Fibroblast of skin of back (primary cell): ENCODE results near the gene MAPK8.
"Not testable (repeated sequence)": the region's sequence is repeated elsewhere in the genome, so short reads cannot be mapped to it uniquely, and the experiment has no call there.

Experiments used
- DNase-seq: peaks from one replicate; pipeline ENCODE4 v3.0.0-alpha.2; 2013

MAPK8 gene

DNA sequence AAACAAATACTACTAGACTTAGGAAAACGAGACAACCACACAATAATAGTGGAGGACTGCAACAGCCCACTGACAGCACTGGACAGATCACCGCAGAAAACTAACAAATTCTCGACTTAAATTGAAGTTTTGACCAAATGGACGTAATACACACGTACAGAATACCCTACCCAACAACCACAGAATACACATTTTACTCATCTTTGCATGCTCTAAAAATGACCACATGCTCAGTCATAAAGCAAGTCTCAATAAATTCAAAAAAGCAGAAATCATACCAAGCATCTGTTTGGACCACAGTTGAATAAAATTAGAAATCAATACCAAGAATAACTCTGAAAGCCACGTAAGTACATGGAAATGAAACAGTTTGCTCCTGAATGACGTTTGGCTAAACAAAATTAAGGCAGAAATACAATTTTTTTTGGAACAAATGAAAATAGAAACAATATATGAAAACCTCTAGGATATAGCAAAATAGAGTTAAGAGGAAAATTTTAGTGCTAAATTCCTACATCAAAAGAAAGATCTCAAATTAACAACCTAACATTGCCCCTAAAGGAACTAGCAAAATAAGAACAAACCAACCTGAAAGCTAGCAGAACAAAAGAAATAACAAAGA, 30.6 kb downstream of the MAPK8 start:
- DNase-seq, result no peak

DNA sequence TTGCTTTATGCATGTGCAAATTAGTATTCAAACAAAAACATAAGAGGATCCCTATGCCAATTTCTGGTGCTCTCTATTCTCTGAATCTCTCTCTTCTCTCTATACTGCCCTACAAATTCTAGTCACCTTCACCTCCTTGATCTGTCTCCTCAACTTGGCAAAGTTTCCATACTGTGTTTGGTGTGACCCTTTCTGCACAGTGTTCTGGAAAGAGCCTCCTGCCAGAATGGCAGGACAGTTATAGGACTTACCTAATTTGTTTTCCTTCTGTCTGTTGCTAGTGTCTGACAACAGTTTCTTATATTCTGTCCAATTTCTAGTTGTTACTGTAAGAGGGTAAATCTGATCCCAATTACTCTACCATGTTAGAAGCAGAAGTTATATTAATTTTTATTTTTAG, 34.3 kb downstream of the MAPK8 start:
- no peak for DNase-seq

- no peak for DNase-seq
Observed at GRCh38 chr10:48343106-48343505, 36.6 kb downstream of the MAPK8 start.

DNA sequence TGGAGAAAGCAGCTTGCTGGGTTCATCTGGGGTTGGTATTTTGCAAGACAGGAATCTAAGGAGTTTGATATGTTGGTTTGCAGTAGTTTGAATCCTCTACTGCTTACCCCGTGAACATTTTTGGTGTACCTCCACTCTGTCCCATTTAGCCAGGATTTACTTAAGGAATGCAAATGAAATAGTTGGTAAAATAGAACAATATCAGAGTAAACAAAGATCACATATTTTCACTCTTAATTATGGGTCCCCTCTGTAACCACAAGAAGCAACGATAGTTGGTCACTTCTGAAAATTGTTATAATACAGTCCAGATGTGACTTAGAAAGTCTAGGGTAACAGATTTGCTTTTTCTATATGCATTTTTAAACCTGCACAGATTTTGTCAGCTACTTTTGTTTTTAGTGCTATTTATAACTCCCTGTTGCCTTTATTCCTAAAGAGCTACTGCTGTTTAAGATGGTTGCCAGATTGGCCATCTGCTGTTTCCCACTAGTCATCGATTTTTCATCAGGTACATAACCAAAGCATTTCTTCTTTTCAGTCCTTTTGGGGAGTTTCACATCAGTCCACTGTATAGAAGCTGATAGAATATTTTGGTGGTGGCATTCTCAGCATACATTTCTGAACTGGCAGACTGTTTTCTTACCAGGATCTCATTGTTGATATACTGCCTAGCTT, 37.6 kb downstream of the MAPK8 start:
- peak; percentile 55 for DNase-seq

DNA sequence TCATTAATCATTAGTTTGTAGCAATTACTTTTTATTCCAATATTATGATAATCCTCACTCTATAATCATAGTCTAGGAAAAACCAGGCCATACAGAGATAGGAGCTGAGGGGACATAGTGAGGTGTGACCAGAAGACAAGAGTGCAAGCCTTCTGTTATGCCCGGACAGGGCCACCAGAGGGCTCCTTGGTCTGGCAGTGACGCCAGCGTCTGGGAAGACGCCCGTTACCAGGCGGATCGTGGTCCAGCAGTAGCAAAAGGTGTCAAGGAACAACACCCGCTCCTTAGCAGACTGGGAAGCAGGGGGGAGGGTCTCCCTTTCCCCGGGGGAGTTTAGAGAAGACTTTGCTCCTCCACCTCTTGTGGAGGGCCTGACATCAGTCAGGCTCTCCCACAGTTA, 39.8 kb downstream of the MAPK8 start:
- not testable (repeated sequence) for DNase-seq

- not testable (repeated sequence) for DNase-seq
Observed at GRCh38 chr10:48347539-48347938, 41.1 kb downstream of the MAPK8 start.

- DNase-seq, result not testable (repeated sequence)
Observed at GRCh38 chr10:48347943-48348342, 41.5 kb downstream of the MAPK8 start.

DNA sequence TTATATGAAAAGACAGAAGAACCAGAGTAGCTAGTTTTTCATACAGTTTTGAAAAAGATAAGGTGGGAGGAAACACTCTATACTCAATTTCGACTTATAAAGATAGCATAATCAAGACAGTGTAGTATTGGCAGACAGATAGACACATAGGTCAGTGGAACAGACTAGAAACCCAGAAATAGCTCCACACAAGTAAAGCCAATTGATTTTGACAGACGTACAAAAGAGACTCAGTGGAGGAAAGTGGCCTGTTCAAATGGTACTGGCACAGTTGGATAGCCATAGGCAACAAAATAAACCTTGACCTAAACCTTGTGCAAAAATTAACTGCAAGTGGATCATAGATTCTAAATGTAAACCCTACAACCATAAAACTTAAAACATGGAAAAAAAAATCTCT, 46.8 kb downstream of the MAPK8 start:
- no peak for DNase-seq

DNA sequence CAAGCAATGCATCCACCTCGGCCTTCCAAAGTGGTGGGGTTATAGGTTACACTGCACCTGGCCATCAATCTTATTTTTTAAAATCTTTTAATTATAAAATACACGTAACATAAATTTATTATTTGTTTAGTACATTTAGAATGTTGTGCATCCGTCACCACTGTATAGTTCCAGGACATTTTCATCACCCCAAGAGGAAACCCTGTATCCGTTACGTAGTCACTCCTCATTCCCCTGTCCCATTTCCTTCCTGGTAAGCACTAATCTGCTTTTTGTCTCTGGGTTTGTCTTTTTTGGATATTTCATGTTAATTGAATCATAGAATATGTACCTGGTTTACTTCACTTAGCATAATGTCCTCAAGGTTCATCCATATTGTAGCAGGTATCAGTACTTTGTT, 51.2 kb downstream of the MAPK8 start:
- no peak for DNase-seq

- DNase-seq, result no peak
Observed at GRCh38 chr10:48358162-48358561, 51.7 kb downstream of the MAPK8 start.

GRCh38 chr10:48358838-48359237, 52.4 kb downstream of the MAPK8 start:
- DNase-seq, result no peak

DNA sequence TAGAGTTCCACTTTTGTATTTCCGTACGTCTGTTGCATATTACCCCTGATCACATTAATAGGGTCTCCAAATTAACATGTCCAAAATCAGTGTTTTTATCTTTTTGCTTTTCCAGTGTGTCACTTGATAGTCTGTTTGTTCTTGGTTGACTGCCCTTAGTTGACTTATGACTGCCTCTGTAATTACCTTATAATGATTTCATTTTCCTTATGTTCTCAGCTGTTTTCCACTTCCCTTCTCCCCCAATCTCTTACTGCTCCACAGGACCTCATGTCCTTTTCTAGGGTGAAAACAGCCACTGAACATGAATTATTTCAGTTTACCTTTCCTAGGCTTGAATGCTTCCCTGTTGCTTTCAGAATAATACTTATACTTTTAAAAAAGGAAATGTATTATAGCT, 54.7 kb downstream of the MAPK8 start:
- no peak for DNase-seq

DNA sequence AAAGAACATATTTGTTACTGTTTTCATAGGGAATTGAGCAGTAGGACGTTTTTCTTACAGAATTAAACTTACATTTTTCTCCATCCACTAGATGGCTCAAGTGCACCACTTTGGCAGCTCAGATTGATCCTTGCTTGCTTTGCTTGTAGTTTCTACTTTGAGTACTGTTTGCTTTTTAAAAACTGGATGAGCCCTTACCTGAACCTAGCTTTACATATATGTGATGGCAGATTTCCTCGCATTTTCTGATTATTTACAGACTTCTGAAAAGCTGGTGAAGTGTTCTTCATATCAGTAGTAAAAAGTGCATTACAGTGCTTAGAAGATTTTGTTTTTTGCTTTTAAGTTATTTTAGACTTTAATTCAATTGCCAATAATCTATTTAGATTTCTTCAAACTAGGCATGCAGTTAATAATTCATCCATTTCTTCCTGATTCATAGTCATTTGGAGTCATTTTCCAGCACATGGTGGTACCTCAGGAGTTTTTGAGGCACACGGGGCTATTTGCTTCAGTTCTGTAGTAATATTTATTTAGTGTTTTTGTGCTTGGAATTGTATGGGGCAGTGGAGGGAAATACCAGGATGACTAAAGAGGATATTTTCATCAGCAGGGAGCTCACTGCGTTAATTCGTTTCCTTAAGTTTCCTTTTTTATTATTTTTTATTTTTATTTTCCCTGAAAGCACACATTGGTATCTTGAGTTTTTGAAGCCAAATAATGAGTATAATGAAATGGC, 57.3 kb downstream of the MAPK8 start:
- peak; percentile 72 for DNase-seq

DNA sequence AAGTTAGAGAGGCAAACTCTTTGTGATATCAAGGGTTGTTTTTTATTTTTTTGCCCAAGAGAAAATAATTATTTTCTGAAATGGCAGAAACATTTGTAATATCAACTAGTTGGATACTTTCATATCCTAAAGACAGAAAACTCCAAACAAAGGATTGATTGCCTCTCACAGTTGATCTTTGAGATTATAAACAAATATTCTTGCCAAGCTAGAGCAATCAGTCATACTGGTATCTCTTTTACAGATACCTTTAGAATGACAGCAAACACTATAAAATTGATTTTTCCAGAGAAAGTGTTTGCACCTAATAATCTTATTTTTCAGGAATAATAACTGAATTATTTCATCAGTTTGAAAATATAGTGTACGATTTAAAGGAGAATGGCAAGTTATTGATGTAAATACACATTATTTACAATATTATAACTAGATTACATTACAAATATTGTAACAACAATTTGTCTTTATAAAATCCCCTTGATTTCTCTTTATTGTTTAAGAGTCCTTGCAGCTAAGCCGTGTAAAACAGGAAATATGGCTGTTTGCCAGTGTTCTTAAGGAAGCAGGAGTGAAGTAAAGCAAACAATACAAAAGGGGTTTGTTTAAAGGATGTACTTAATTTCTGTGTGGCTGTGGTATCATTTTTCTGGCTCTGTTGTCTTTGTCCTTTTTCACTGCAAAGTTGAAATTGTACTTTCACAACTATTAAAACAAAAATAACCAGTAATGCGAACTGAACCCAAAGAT, 58.4 kb downstream of the MAPK8 start:
- peak; percentile 53 for DNase-seq

DNA sequence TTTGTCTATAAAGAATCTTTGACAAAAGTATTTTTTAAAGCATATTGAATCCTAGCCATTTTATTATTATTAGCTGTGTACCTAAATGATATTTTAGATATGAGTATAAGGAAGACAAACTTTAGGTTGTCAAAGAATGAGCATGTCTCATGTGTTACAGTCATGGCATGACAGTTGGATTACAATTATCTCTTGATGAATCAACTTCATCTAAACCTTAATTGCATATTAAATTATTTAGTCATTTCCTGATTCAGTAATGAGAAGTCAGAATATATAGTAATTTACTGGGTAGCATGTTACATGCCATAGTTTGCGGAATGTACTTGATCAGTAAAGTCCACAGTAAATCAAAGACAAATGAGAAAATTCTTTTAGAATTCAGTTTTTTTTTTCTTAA, 59.2 kb downstream of the MAPK8 start:
- DNase-seq, result no peak

DNA sequence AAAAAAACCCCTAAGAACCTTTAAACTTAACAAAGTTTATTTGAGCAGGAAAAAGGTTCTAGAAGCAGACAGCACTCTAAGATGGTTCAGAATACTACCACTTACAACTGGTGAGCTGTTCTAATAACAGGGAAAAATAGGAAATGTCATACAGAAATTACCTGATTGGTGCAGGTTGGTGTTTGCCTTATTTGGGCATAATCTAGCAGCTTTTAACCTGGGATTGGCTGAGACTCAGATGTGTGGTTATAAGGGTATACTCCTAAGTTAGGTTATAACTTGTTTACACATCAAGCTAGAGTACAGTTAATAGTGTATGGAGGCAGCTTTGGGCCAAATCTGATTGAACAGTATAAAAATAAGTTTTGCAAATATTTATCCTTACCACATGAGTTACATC, 59.8 kb downstream of the MAPK8 start:
- DNase-seq, result no peak

DNA sequence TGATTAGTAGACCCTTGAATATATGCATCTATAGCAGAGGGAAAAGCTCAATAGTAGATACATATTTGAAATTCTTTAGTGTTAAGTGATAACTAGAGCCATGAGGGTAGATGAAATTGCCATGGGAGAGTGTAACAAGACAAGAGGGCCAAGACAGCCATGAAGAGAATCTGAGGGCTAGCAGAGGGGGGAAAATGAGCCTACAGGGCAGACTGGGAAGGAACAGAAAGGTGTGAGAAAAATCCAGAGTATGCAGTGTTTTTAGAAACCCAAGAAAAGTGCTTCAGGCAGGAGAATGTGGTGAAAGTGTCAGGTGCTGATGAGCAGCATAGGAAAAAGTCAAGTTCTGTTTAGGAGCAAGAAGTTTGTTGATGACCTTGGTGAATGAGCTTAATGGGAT, 63.0 kb downstream of the MAPK8 start:
- DNase-seq, result no peak

- DNase-seq, result peak; percentile 31
Observed at GRCh38 chr10:48377751-48378530, 71.5 kb downstream of the MAPK8 start.

GRCh38 chr10:48378675-48379074, 72.2 kb downstream of the MAPK8 start:
- DNase-seq, result no peak

DNA sequence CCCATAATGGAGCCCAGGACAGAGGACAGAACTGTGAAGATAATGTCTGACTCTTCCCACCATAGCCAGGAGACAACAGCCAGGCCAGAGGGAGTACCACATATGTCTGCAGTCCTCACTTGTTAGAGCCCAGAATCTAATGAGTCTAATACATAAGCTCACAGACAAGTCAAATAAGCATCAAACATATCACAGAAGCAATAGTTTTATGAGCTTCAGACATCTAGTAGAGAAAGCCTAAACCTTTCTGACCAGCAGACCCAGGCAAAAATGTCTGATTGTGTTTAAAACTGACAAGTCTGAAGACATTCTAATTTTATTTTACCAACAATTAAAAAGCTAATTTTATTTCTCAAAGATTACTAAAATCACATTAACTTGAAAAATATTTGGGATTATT, 75.5 kb downstream of the MAPK8 start:
- DNase-seq, result no peak

DNA sequence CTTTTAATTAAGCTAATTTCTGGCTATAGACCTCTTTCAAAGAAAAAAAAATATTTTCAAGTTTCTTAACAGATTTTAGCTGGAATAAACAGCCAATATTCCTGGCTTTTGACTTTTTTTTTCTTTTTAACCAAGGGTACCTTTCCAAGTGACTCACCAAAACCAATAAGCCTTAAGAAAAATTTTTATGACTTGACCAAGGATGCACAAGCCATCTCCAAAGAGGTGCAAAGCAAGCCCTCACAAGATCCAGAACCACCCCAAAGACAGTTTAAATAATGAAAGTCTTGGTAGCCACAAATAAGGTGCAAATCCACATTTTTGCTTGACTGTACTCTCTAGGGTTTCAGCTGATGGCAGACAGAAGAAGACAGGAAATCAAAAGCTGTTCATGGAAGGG, 76.5 kb downstream of the MAPK8 start:
- no peak for DNase-seq

DNA sequence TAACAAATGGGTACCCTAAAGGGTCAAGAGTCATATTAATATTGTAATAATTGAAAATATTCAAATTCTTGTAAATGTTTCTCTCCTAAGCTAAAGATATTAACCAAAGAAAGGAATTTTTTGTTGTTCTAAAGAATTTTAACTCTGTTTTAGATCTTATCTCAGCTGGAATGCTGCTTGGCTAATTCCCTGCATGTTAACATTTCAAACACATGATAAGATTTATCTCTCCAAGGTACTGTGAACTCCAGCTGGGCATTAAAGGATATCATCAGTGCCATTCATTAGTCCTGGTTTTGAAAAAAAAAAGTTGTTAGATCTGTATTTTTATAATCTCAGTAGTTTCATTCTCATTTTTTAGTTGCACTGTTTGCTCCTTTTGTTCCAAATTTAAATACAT, 76.9 kb downstream of the MAPK8 start:
- no peak for DNase-seq

DNA sequence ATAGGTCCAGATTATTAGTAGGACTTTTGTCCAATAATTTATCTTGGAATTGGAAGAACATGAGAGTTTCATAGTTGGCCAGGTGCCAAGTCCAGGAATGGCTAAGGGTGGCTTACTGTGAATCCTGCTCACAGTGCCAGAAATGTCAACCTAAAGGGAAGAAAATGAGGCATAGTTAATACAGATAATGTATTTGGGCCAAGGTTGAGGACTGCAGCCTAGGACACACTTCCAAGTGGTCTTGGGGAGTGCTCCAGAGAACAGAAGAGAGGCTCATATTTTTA, 78.2 kb downstream of the MAPK8 start:
- no peak for DNase-seq
